Limb (tissue), 2 donors: ENCODE results near the gene EPC2.
"Not testable (repeated sequence)": the region's sequence is repeated elsewhere in the genome, so short reads cannot be mapped to it uniquely, and the experiment has no call there.

Experiments used
- DNase-seq, 2 donors: peaks; one replicate each; pipeline ENCODE4 v3.0.0-alpha.2; 2016; ENCODE audit errors: extremely low spot score in 2 of 2

The EPC2 gene

DNA sequence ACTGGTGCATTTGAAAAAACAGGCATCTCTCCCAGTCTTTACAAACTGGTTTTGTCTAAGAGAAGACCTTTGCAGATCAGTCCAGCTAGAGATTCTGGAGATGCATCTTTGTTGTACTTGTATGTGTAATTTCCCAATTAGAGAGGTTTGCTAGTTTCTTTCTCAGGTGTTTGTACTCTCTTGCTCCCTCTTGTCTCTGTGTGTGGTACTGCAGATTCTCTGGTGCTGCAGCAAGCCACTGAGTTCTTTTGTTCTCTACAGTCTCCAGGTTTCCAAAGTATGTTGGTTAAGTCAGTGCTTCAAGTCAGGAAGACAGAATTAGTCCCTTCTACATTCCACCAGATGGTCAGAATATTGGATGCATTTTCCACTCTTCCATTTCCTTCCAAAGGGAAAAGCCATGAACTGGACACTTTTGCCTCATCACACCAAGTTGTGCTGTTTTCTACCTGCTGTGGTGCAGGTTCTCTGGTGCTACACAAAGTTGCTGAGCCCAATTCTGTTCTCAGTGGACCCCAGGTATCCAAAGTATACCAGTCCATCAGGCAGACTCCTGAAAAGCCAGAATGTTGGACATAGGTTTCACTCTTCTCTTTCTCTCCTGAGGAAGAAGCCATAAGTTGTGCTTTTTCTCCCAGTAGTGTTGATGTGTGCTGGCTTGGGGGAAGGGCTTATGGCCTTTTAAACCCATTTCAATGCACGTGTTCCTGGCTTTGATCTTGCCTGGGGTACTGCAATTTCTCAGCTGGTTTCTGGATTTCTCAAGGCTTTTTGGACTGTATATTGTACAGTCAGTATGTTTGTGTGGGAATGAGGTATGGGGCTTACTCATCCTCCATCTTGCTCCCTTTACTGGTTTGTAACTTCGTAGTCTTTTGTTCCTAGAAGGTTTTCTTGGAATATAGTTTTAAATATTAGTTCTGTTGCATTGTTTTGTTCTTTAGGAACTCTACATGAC is 29.8 kb downstream of the EPC2 start:
- DNase-seq: no peak

DNA sequence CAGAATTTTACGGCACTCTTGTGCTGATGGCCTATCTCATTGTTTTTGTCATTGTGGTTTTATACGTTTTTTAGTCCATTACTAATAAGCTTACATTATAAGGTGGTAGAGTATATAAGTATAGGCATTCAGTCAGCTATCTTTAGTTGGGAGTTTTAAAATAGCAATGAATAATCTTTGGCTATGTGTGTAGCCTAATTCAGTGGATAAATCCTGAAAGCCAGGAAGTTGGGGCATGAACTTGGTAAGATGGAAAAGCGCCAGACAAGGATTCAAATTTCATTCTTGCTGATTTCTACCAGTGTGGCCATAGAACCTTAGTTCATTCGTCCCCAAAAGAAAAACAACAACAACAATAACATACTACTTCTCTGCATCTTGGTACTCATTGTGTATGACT is 31.2 kb downstream of the EPC2 start:
- no peak for DNase-seq

- DNase-seq: not testable (repeated sequence)
These were observed 34.0 kb downstream of the EPC2 start for GRCh38 chr2:148678302-148679179.

- no peak for DNase-seq
These were observed 35.9 kb downstream of the EPC2 start for GRCh38 chr2:148680462-148680861.

- no peak for DNase-seq
These were observed 36.9 kb downstream of the EPC2 start for GRCh38 chr2:148681443-148681842.

DNA sequence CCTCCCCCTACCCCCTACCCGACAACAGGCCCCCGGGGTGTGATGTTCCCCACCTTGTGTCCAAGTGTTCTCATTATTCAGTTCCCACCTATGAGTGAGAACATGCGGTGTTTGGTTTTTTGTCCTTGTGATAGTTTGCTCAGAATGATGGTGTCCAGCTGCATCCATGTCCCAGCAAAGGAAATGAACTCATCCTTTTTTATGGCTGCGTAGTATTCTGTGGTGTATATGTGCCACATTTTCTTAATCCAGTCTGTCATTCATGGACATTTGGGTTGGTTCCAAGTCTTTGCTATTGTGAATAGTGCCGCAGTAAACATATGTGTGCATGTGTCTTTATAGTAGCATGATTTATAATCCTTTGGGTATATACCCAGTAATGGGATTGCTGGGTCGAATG is 37.3 kb downstream of the EPC2 start:
- DNase-seq: not testable (repeated sequence)

GRCh38 chr2:148684507-148684906 is 40.0 kb downstream of the EPC2 start:
- DNase-seq: no peak

DNA sequence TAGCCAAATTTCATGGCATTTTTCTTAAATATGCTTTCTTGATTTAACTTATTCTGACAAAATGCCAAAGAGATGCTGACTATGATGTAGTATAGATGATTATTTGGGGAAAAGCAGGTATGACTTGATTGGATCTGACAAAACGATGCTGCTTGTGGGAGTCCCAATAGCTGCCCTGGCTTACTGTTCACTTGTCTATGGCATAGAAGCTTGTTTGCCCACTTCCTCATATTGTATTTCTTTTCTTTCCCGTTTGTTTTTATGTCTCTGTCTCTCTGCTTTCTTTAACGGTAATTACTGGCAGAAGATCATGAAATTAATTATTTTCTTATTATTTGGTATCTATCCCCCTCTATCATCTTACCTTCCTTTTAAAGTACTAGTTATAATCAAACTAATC is 43.0 kb downstream of the EPC2 start:
- no peak for DNase-seq

DNA sequence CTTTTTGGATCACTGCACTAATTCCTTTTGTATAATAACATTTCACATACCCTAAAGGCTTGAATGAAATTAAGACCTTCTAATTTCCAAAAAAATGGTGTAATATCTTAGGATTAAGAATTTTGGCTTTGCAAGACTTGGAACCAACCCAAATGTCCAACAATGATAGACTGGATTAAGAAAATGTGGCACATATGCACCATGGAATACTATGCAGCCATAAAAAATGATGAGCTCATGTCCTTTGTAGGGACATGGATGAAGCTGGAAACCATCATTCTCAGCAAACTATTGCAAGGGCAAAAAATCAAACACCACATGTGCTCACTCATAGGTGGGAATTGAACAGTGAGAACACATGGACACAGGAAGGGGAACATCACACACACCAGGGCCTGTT is 43.5 kb downstream of the EPC2 start:
- DNase-seq: not testable (repeated sequence)

GRCh38 chr2:148696985-148697384 is 52.4 kb downstream of the EPC2 start:
- DNase-seq: no peak

DNA sequence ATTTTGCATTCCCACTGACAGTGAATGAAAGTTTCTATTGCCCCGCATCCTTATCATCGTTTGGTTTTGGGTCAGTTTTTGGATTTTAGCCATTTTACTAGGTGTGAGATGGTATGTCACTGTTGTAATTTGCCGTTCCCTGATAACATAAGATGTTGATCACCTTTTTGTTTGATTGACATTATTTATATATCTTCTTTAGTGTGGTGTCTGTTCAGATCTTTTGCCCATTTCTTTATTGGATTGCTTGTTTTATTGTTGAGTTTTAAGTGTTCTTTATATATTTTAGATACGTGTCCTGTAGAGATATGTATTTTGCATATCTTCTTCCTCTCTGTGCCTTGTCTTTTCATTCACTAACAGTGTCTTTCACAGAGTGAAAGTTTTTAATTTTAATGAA is 55.3 kb downstream of the EPC2 start:
- no peak for DNase-seq

- no peak for DNase-seq
These were observed 56.5 kb downstream of the EPC2 start for GRCh38 chr2:148701039-148701438.

- no peak for DNase-seq
These were observed 57.3 kb downstream of the EPC2 start for GRCh38 chr2:148701877-148702276.

DNA sequence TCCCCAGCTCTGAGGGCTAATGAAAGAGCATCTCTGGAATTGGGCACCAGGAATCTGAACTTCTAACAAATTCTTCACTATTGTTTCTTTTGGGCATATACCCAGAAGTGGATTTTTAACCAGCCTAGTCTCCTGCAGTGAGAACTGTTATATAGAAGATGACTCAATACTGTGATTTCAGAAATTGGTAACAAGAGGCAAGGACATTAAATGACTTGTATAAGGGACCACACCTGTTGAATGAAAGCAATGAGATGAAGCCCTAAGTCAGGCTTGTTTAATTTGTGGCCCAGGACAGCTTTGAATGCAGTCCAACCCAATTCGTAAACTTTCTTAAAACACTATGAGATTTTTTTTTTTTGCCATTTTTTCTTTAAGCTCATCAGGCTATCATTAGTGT is 57.9 kb downstream of the EPC2 start:
- no peak for DNase-seq

GRCh38 chr2:148704247-148704646 is 59.7 kb downstream of the EPC2 start:
- DNase-seq: no peak

DNA sequence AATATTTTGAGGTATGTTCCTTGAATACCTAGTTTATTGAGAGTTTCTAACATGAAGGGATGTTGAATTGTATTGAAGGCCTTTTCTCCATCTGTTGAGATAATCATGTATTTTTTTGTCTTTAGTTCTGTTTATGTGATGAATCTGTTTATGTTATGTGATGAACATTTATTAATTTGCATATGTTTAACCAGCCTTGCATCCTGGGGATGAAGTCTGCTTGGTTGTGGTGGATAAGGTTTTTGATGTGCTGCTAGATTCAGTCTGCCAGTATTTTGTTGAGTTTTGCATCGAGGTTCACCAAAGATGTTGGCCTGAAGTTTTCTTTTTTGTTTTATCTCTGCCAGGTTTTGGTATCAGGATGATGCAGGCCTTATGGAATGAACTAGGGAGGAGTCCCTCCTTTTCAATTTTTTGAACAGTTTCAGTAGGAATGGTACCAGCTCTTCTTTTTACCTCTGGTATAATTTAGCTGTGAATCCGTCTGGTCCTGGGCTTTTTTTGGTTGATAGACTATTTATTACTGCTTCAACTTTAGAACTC is 71.9 kb downstream of the EPC2 start:
- DNase-seq: no peak

DNA sequence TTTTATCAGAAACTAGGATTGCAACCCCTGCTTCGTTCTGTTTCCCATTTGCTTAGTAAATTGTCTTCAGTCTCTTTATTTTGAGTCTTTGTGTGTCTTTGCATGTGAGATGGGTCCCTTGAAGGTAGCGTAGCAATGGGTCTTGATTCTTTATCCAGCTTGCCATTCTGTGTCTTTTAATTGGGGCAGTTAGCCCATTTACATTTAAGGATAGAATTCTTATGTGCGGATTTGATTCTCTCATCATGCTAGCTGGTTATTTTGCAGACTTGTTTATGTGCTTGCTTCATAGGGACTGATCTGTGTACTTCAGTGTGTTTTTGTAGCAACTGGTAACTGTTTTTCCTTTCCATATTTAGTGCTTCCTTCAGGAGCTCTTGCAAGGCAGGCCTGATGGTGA is 73.5 kb downstream of the EPC2 start:
- DNase-seq: no peak

- DNase-seq: no peak
These were observed 74.7 kb downstream of the EPC2 start for GRCh38 chr2:148719195-148719749.

DNA sequence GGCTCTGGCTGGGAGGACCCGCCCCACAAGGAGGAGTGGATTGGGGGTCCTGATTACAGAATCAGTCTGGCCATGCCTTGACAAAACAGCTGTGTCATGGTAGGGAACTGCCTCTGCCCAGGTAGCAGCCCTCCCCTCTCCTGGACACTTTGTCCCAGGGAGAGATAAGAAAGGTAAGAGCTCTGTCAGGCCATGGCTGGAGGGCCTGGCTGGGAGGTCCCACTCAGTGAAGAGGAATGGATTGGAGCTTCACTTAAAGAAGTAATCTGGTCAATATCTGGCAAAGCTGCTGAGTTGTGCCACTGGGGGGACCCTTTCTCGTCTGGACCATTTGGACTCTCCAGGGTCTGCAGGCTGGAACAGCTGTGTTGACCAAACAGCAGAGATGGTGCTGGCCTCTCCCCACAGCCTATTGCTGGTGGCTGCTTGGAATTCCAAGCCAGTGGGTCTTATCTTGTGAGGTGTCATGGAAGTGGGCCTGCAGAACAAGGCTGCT is 75.4 kb downstream of the EPC2 start:
- DNase-seq: no peak

DNA sequence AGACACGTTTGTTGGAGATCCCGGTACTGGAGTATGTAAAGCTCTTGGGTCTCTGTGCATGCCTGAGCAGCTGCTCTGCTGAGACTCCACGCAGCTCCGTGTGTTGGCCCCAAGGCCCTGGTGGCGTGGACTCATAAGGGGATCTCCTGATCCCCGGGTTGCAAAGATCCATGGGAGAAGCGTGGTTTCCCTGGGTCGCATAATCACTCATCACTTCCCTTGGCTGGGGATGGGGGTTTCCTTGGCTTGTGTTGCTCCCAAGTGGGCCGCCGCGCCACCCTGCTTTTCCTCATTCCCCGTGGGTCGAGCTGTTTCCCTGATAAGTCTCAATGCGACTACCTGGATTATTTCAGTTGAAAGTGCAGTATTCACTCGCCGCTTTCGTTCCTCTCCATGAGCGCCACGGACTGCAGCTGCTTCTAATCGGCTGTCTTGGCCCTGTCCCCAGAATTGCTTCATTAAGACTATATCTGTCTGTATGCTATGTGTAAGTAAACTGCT is 76.0 kb downstream of the EPC2 start:
- DNase-seq: peak; percentile 46 to 55

DNA sequence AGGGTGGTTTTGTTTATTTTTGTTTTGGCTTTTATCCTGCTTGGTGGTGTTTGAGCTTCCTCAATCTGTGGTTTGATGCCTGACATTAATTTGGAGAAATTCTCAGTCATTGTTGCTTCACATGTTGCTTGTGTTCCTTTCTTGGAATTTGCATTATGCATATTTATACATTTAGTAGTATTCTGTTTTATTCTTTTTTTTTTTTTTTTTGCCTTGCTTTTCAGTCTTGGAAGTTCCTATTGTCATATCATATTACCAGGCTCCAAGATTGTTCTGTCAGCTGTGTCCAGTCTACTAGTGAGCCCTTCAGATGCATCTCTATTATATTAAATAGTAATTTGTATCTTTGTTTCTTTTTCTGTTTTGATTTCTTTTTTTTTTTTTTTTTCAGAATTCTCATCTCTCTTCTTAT is 77.0 kb downstream of the EPC2 start:
- DNase-seq: no peak
